ENCODE data around the gene TRIM46. TPM values are rescaled to one million over a fixed set of nuclear protein-coding genes. Genes with fewer than 3 reads are reported as not detected.
A peak's percentile ranks its signal among the peaks of the same experiment; 100 is the strongest.

TRIM46 gene, protein sequence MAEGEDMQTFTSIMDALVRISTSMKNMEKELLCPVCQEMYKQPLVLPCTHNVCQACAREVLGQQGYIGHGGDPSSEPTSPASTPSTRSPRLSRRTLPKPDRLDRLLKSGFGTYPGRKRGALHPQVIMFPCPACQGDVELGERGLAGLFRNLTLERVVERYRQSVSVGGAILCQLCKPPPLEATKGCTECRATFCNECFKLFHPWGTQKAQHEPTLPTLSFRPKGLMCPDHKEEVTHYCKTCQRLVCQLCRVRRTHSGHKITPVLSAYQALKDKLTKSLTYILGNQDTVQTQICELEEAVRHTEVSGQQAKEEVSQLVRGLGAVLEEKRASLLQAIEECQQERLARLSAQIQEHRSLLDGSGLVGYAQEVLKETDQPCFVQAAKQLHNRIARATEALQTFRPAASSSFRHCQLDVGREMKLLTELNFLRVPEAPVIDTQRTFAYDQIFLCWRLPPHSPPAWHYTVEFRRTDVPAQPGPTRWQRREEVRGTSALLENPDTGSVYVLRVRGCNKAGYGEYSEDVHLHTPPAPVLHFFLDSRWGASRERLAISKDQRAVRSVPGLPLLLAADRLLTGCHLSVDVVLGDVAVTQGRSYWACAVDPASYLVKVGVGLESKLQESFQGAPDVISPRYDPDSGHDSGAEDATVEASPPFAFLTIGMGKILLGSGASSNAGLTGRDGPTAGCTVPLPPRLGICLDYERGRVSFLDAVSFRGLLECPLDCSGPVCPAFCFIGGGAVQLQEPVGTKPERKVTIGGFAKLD
- under 1 TPM; 0.19 to 0.47 TPM for polyA plus RNA-seq

DNA sequence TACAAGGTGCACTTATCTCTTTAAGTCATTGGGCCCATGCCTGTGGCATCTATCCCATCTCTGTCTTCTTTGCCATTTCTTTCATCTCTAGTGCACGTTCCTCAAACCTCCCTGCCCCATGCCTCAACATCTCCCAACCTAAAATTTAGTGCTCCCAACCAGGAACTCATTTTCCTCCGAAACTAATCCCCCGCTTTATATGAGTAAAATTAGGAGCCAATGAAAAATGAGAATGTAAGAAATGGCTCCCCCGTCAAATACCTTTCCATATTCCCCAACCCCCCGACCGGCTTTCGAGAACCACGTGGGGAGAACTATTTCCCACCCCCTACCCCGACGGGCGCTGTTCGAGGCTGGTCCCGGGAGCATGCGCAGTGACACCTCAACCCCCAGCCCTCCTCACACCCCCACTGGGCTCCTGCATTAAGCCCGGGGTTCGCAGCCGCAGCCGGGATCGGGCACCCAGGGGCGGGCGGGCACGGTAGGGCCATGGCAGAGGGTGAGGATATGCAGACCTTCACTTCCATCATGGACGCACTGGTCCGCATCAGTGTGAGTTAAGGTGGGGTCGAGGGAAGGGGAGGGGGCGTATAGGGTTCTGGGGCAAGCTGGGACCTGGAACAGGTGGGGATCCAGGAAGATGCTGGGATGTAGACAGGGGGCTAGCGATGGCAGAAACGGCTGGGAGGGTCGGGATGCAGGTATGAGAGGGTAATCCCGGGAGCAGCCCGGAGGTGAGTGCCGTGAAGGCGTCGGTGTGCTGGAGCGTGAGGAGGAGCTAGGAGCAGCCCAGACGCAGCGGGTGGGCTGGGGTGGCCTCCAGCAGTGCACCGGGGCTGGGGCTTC lies at the start of gene TRIM46:
TRIM46 (plus strand) TSS at position 372 of the 846 bp plus-strand sequence; CDS start at position 490, 118 bp downstream.
- Histone ChIP-seq H3K27me3 (ENCODE audit: control insufficient read depth in 1 of 2, insufficient read depth in 2 of 2, low read length in 2 of 2) (no peaks in the 10 kb centered on the region), H3K9me3 (ENCODE audit: control insufficient read depth in 2 of 2, insufficient read depth in 1 of 2, low read depth in 1 of 2, low read length in 1 of 2) (no peaks in the 10 kb centered on the region), H3K27ac (ENCODE audit: low read depth in 2 of 2, low read length in 1 of 2) (peak within 1 kb of the TSS; percentile 90 to 96), H3K4me3 (ENCODE audit: low read depth in 1 of 2, low read length in 2 of 2) (peak within 1 kb of the TSS; percentile 81 to 86), H3K36me3 (ENCODE audit: control insufficient read depth in 2 of 2, insufficient read depth in 2 of 2, low read length in 1 of 2) (peaks cover 0 to 11% of the 10 kb centered on the region in 2 donors), H3K4me1 (ENCODE audit: control insufficient read depth in 2 of 2, insufficient read depth in 2 of 2, low read length in 1 of 2) (peaks cover 0 to 11% of the 10 kb centered on the region in 2 donors)
- WGBS, 2 donors: 2 to 4% methylated on average over 38 of the region's 38 CpGs

DNA sequence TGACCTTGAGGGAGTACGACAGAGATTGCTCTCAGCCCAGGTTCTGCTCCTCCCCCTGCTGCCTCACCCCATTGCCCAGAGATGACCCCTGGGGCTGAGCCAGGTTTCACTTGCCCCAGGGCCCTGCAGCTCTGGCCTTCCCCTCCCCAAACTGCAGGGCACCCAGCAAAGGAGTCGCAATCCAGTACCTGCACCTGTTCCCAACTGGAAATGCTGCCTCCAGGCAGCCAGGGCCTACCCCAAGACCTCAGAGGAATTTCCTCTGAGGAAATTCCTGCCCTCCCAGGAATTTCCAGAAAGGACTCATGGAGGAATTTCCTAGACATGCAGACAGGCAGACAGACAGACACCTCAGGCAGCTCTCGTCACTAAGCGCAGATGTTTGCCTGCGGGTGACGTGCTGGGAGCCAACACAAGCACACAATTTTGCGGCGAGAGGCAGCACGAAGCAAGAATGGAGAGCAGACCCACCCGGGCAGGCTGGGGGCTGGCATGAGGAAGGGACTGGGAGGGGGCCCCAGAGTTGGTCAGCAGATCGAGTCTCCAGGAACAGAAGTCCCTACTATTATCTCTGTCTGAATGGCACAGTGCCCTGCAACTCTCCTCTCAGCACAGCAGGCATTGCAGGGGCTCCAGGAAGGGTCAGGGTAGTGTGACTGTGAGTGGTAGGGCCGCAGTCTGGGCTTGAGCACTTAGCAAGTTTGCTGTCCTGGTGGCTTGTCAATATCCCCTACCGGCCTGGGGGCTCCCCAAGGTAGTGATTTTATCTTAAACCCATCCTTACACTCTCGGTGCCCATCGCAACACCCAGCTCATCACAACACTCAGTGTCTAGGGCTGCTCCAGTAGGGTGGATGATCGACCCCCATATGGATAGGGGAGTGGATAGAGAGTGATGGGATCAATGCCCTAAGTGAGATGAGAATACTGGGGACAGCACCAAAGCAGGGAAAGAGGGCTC lies 48.9 kb upstream of the TRIM46 start:
- Histone ChIP-seq H3K4me3 (ENCODE audit: low read depth in 1 of 2, low read length in 2 of 2) (no peak overlapping the region), H3K36me3 (ENCODE audit: control insufficient read depth in 2 of 2, insufficient read depth in 2 of 2, low read length in 1 of 2) (no peaks in the 10 kb centered on the region), H3K4me1 (ENCODE audit: control insufficient read depth in 2 of 2, insufficient read depth in 2 of 2, low read length in 1 of 2) (peaks cover 6 to 18% of the 10 kb centered on the region in 2 donors), H3K27me3 (ENCODE audit: control insufficient read depth in 1 of 2, insufficient read depth in 2 of 2, low read length in 2 of 2) (no peaks in the 10 kb centered on the region), H3K9me3 (ENCODE audit: control insufficient read depth in 2 of 2, insufficient read depth in 1 of 2, low read depth in 1 of 2, low read length in 1 of 2) (peaks cover 0 to 2% of the 10 kb centered on the region in 2 donors), H3K27ac (ENCODE audit: low read depth in 2 of 2, low read length in 1 of 2) (peak overlapping the region; percentile 96 to 98)
- WGBS, 2 donors: 57 to 70% methylated on average over 16 of the region's 16 CpGs

DNA sequence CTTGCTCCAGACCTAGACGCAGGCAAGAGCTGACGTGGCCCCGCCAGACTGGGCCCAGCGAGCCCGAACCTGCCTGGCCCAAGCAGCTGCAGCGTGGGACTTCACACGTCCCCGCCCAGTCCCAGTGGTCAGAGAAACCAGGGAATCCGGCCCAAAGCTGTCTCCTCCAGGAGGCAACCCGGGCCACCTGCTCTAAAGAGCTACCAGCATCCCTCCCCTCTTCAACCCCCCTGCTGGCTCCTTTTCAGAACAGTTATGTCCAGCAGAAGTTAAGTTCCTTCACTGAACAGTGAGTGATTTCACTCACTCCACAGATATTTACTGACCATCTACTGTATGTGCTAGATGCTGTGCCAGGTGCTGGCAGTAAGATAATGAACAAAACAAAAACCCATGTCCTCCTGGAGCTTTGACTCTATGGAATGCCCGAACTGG lies 48.1 kb upstream of the TRIM46 start:
- no peaks in the 10 kb centered on the region for H3K36me3 ChIP-seq (ENCODE audit: control insufficient read depth in 2 of 2, insufficient read depth in 2 of 2, low read length in 1 of 2)
- H3K9me3 ChIP-seq (ENCODE audit: control insufficient read depth in 2 of 2, insufficient read depth in 1 of 2, low read depth in 1 of 2, low read length in 1 of 2): peaks cover 0 to 2% of the 10 kb centered on the region in 2 donors
- peaks cover 6 to 18% of the 10 kb centered on the region in 2 donors for H3K4me1 ChIP-seq (ENCODE audit: control insufficient read depth in 2 of 2, insufficient read depth in 2 of 2, low read length in 1 of 2)
- H3K27ac ChIP-seq (ENCODE audit: low read depth in 2 of 2, low read length in 1 of 2): peak overlapping the region; percentile 96 to 98
- no peaks in the 10 kb centered on the region for H3K27me3 ChIP-seq (ENCODE audit: control insufficient read depth in 1 of 2, insufficient read depth in 2 of 2, low read length in 2 of 2)
- WGBS, 2 donors: 52 to 60% methylated on average over 11 of the region's 11 CpGs
- no peak overlapping the region for H3K4me3 ChIP-seq (ENCODE audit: low read depth in 1 of 2, low read length in 2 of 2)

DNA sequence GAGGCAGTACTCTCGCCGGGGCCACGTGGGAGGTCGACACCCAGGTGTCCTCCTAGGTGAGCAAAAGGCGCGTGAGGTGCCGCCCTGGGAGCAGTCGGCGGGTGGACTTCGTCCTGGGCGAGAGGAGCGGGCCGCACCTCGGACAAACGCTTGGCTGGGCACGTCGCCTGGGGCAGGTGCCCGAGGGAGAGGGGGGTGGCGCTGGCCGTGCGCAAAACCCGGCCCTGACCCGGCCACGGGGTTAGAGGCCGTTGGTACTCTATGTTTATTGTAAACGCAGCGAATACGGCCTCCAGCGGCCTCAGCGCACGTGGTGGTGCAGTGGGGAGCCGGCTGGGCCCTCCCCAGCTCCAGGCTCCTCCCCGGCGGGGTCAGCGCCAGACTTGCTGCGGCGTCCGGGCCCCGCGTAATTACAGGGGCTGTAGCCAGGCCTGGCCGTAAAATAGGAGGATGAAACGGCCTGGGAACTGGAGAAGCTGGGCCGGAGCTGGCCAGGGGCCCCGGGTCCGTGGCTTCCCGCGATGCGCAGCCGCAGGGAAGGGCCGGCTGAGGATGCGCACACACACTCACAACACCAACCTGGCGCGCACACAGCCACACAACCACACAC lies 47.6 kb upstream of the TRIM46 start:
- peak overlapping the region; percentile 96 to 98 for H3K27ac ChIP-seq (ENCODE audit: low read depth in 2 of 2, low read length in 1 of 2)
- H3K36me3 ChIP-seq (ENCODE audit: control insufficient read depth in 2 of 2, insufficient read depth in 2 of 2, low read length in 1 of 2): peaks cover 0 to 2% of the 10 kb centered on the region in 2 donors
- peaks cover 0 to 2% of the 10 kb centered on the region in 2 donors for H3K9me3 ChIP-seq (ENCODE audit: control insufficient read depth in 2 of 2, insufficient read depth in 1 of 2, low read depth in 1 of 2, low read length in 1 of 2)
- WGBS, 2 donors: 24% methylated on average over 53 of the region's 53 CpGs
- H3K4me1 ChIP-seq (ENCODE audit: control insufficient read depth in 2 of 2, insufficient read depth in 2 of 2, low read length in 1 of 2): peaks cover 6 to 18% of the 10 kb centered on the region in 2 donors
- no peaks in the 10 kb centered on the region for H3K27me3 ChIP-seq (ENCODE audit: control insufficient read depth in 1 of 2, insufficient read depth in 2 of 2, low read length in 2 of 2)
- peak overlapping the region; percentile 60 to 96 for H3K4me3 ChIP-seq (ENCODE audit: low read depth in 1 of 2, low read length in 2 of 2)

DNA sequence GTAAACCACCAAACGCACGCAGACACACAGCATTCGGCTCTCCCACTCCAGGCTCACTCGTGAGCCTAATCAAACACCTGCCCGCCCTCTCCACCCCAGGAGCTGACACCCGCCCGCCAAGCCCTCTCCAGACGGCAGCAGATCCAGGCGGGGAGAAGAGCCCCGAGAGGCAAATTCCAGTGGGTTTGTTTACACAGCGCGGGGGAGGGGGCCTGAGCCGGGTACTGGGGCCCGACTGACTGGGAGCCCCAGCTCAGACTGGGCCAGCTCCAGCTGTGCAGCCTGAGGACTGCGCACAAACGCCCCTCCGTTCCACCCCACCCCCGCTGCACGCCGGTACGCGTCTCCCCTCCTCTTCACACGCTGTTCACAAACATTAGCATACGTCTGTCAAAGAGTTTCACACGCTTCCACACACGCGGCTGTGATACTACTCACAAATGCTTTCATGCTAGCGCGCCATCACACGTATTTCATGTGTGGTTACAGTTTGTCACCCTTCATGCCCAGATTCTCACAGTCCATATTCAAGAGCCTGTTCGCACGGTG lies 47.0 kb upstream of the TRIM46 start:
- H3K4me3 ChIP-seq (ENCODE audit: low read depth in 1 of 2, low read length in 2 of 2): peak overlapping the region; percentile 60 to 96
- 5% methylated on average over 30 to 32 of the region's 32 CpGs for WGBS, 2 donors

DNA sequence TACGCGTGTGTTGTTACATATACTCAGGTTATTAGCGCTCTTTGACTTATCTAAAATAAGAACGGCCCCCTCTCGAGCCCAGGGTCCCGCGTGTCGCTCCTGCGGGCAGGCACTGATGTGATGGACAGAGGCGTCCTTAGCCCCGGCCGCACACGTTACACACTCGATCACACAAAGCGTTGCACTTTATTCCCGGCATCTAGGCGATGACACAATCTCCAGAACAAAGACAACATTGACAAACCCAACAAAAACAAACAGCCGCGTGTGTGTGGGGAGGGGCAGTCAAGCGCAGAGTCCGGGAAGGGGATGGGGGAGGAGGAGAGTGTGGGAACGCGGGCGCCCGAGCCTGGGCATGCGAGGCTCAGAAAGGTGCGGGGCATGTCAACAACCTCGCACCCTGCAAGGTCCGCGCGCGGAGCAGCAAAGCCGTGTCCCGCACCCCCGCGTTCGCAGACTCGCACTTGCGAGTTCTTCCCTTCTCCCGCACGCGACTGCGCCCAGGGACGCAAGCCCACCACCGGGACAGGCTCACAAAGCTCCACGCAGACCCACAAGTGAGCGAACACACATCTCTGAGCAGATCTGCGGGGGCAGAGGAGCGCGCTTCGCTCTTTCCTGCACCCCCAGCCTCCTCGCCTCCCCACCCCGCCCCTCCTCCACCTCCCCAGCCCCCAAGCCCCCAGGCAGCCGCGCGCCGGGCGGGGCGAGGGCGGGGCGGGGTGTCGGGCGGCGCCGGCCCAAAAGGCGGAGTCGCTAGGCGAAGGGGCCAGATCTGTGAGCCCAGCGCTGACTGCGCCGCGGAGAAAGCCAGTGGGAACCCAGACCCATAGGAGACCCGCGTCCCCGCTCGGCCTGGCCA lies 46.3 kb upstream of the TRIM46 start, which contains the start of gene EFNA1:
EFNA1 (plus strand) TSS at position 772 of the 862 bp plus-strand sequence. CDS start 102 bp downstream, outside the sequence.
- peaks cover 3 to 12% of the 10 kb centered on the region in 2 donors for H3K36me3 ChIP-seq (ENCODE audit: control insufficient read depth in 2 of 2, insufficient read depth in 2 of 2, low read length in 1 of 2)
- H3K27ac ChIP-seq (ENCODE audit: low read depth in 2 of 2, low read length in 1 of 2): peak within 1 kb of the TSS; percentile 96 to 98
- H3K4me1 ChIP-seq (ENCODE audit: control insufficient read depth in 2 of 2, insufficient read depth in 2 of 2, low read length in 1 of 2): peaks cover 6 to 21% of the 10 kb centered on the region in 2 donors
- peaks cover 0 to 2% of the 10 kb centered on the region in 2 donors for H3K9me3 ChIP-seq (ENCODE audit: control insufficient read depth in 2 of 2, insufficient read depth in 1 of 2, low read depth in 1 of 2, low read length in 1 of 2)
- 1% methylated on average over 72 to 76 of the region's 76 CpGs for WGBS, 2 donors
- H3K27me3 ChIP-seq (ENCODE audit: control insufficient read depth in 1 of 2, insufficient read depth in 2 of 2, low read length in 2 of 2): no peaks in the 10 kb centered on the region
- peak within 1 kb of the TSS; percentile 81 to 96 for H3K4me3 ChIP-seq (ENCODE audit: low read depth in 1 of 2, low read length in 2 of 2)

More for the DNA sequence above, 47.0 kb upstream of the TRIM46 start:
- Histone ChIP-seq H3K27me3 (ENCODE audit: control insufficient read depth in 1 of 2, insufficient read depth in 2 of 2, low read length in 2 of 2) (no peaks in the 10 kb centered on the region), H3K27ac (ENCODE audit: low read depth in 2 of 2, low read length in 1 of 2) (peak overlapping the region; percentile 96 to 98), H3K4me1 (ENCODE audit: control insufficient read depth in 2 of 2, insufficient read depth in 2 of 2, low read length in 1 of 2) (peaks cover 6 to 21% of the 10 kb centered on the region in 2 donors), H3K9me3 (ENCODE audit: control insufficient read depth in 2 of 2, insufficient read depth in 1 of 2, low read depth in 1 of 2, low read length in 1 of 2) (peaks cover 0 to 2% of the 10 kb centered on the region in 2 donors), H3K36me3 (ENCODE audit: control insufficient read depth in 2 of 2, insufficient read depth in 2 of 2, low read length in 1 of 2) (peaks cover 0 to 8% of the 10 kb centered on the region in 2 donors)

DNA sequence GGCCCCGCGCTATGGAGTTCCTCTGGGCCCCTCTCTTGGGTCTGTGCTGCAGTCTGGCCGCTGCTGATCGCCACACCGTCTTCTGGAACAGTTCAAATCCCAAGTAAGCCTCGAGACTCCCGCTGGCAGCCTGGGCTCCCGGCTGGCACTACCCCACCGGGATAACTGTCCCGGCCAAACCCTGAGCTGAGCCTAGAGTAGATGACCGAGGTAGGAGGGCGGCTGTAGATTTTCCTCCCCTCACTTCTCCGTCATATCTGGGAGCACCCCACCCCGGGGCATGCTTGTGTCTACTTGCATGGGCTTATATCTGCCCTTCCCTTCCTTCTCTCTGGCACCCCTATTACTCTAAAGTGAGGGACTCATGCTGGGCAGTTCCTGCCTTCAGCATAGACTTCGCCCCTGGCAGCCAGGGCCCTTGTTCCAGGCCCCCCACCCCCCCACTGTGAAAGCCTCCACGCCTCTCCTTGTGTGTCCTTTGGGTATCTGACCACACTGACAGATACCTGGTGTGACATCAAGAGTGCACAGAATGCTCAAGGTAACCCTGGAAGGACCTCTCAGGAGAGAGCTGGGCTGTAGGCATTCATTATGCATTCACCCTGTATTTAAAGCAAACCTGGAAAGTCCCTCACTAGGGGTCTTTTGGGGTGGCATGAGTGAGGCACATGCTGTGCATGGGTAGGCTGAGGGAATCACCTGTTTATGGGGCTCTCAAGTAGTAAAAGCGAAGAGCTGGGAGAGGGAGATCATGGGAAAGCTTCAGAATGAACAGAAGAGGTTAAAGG lies 45.5 kb upstream of the TRIM46 start:
- H3K36me3 ChIP-seq (ENCODE audit: control insufficient read depth in 2 of 2, insufficient read depth in 2 of 2, low read length in 1 of 2): peaks cover 6 to 12% of the 10 kb centered on the region in 2 donors
- no peaks in the 10 kb centered on the region for H3K27me3 ChIP-seq (ENCODE audit: control insufficient read depth in 1 of 2, insufficient read depth in 2 of 2, low read length in 2 of 2)
- peak overlapping the region; percentile 81 to 96 for H3K4me3 ChIP-seq (ENCODE audit: low read depth in 1 of 2, low read length in 2 of 2)
- H3K4me1 ChIP-seq (ENCODE audit: control insufficient read depth in 2 of 2, insufficient read depth in 2 of 2, low read length in 1 of 2): peaks cover 6 to 21% of the 10 kb centered on the region in 2 donors
- peaks cover 0 to 2% of the 10 kb centered on the region in 2 donors for H3K9me3 ChIP-seq (ENCODE audit: control insufficient read depth in 2 of 2, insufficient read depth in 1 of 2, low read depth in 1 of 2, low read length in 1 of 2)
- peak overlapping the region; percentile 96 to 98 for H3K27ac ChIP-seq (ENCODE audit: low read depth in 2 of 2, low read length in 1 of 2)
- WGBS, 2 donors: 2 to 3% methylated on average over 16 to 17 of the region's 17 CpGs

All from esophagus (tissue), 2 donors.